Calu3 (cell line): ENCODE measurements around the gene SRPK2. TPM values are rescaled to one million over a fixed set of nuclear protein-coding genes. Genes with fewer than 3 reads are reported as not detected.
A peak's percentile ranks its signal among the peaks of the same experiment; 100 is the strongest.

Experiments
- BruUV-seq: library from RNA; stranded (reverse); fragments of 400-500 nt; replicated peaks from 2 replicates; lab custom pipeline; 2021; lab: Mats Ljungman, UMichigan
- CTCF ChIA-PET: fragments of 300-600 bp; sonication (Branson Sonifier 250); formaldehyde crosslinking; loops from one replicate; lab custom pipeline; 2022; ENCODE audit warnings: antibody characterized with exemption; lab: Charles Lee
- DNase-seq: peaks from one replicate; pipeline ENCODE4 v3.0.0; 2022
- H3K27ac Mint-ChIP-seq: one replicate; pipeline ENCODE4 v1.8.0; 2022; ENCODE audit warnings: mixed read lengths; ENCODE audit not compliant: unreplicated experiment
- H3K27me3 Mint-ChIP-seq: one replicate; pipeline ENCODE4 v1.8.0; 2022; ENCODE audit warnings: mixed read lengths; ENCODE audit not compliant: unreplicated experiment
- H3K36me3 Mint-ChIP-seq: one replicate; pipeline ENCODE4 v1.8.0; 2022; ENCODE audit warnings: mild to moderate bottlenecking, moderate library complexity, mixed read lengths; ENCODE audit not compliant: insufficient read depth, unreplicated experiment
- H3K4me1 Mint-ChIP-seq: one replicate; pipeline ENCODE4 v1.8.0; 2022; ENCODE audit warnings: mild to moderate bottlenecking, low read depth, mixed read lengths; ENCODE audit not compliant: unreplicated experiment
- H3K4me3 Mint-ChIP-seq: one replicate; pipeline ENCODE4 v1.8.0; 2022; ENCODE audit warnings: mild to moderate bottlenecking, low read depth, moderate library complexity, mixed read lengths; ENCODE audit not compliant: unreplicated experiment
- H3K9me3 Mint-ChIP-seq: one replicate; pipeline ENCODE4 v1.8.0; 2022; ENCODE audit warnings: low read depth, mixed read lengths; ENCODE audit not compliant: unreplicated experiment
- CTCF ChIP-seq: fragments of 200-600 bp; IDR thresholded peaks from one replicate; pipeline ENCODE4 v1.8.0; 2022; ENCODE audit warnings: antibody characterized with exemption; ENCODE audit not compliant: unreplicated experiment
- intact Hi-C: fragments of 100-400 bp; cut with micrococcal nuclease; formaldehyde crosslinking; loops from one replicate; pipeline ENCODE4 v1.10.0; 2022; ENCODE audit not compliant: unreplicated experiment
- total RNA-seq: library from RNA; stranded (reverse); gene quantifications from 2 replicates; pipeline ENCODE4 v1.2.3, GENCODE V29; 2022

Gene SRPK2
- total RNA-seq, 1 experiment from 2014 or later: 40.2 TPM

GRCh38 chr7:105216786-105217185, 171.9 kb downstream of the SRPK2 start:
- Mint-ChIP-seq H3K4me1 (peaks cover 55% of the 10 kb centered on the region), H3K27ac (no peak overlapping the region), H3K4me3 (no peak overlapping the region), H3K36me3 (peaks cover 4% of the 10 kb centered on the region), H3K27me3 (no peaks in the 10 kb centered on the region), H3K9me3 (peaks cover 6% of the 10 kb centered on the region)
- DNase-seq: no peak
- TF ChIP-seq CTCF: no peak
- no TSS peak for BruUV-seq
- CTCF ChIA-PET: no interaction called here
- intact Hi-C loops: no loop called here

- CTCF ChIA-PET: no interaction called here
- DNase-seq: no peak
- H3K9me3 Mint-ChIP-seq: peaks cover 4% of the 10 kb centered on the region
- no peak overlapping the region for H3K4me3 Mint-ChIP-seq
- H3K36me3 Mint-ChIP-seq: peaks cover 4% of the 10 kb centered on the region
- no peaks in the 10 kb centered on the region for H3K27me3 Mint-ChIP-seq
- H3K27ac Mint-ChIP-seq: no peak overlapping the region
- intact Hi-C loops: no loop called here
- no TSS peak for BruUV-seq
- H3K4me1 Mint-ChIP-seq: peaks cover 48% of the 10 kb centered on the region
- TF ChIP-seq CTCF: no peak
These were observed 172.9 kb downstream of the SRPK2 start for GRCh38 chr7:105215821-105216220.

GRCh38 chr7:105215182-105215581, 173.5 kb downstream of the SRPK2 start:
- CTCF ChIA-PET: no interaction called here
- intact Hi-C loops: no loop called here

GRCh38 chr7:105213611-105214010, 175.1 kb downstream of the SRPK2 start:
- H3K4me1 Mint-ChIP-seq: peaks cover 51% of the 10 kb centered on the region
- no peak overlapping the region for H3K4me3 Mint-ChIP-seq
- peaks cover 4% of the 10 kb centered on the region for H3K9me3 Mint-ChIP-seq
- peaks cover 4% of the 10 kb centered on the region for H3K36me3 Mint-ChIP-seq
- no peak for DNase-seq
- H3K27ac Mint-ChIP-seq: no peak overlapping the region
- no TSS peak for BruUV-seq
- TF ChIP-seq CTCF: no peak
- H3K27me3 Mint-ChIP-seq: no peaks in the 10 kb centered on the region
- CTCF ChIA-PET: no interaction called here
- intact Hi-C loops: no loop called here

More at GRCh38 chr7:105215182-105215581, 173.5 kb downstream of the SRPK2 start:
- BruUV-seq: no TSS peak
- DNase-seq: no peak
- no peak overlapping the region for H3K4me3 Mint-ChIP-seq
- H3K27me3 Mint-ChIP-seq: no peaks in the 10 kb centered on the region
- H3K36me3 Mint-ChIP-seq: peaks cover 4% of the 10 kb centered on the region
- no peak for TF ChIP-seq CTCF
- peaks cover 4% of the 10 kb centered on the region for H3K9me3 Mint-ChIP-seq
- H3K4me1 Mint-ChIP-seq: peaks cover 48% of the 10 kb centered on the region
- peak overlapping the region; percentile 22 for H3K27ac Mint-ChIP-seq
